GM13976 (cell line): Measurements from ENCODE around the gene XAB2.

Experiments
- DNase-seq: peaks from one replicate; pipeline ENCODE4 v3.0.0; 2012; ENCODE audit warnings: low spot score
- in situ Hi-C: fragments of 300-500 bp; cut with MboI; formaldehyde crosslinking; loops from one replicate; pipeline ENCODE4 v1.12.0; 2022; ENCODE audit warnings: low sequenced_read_pairs, mixed read lengths, inconsistent platforms; ENCODE audit not compliant: unreplicated experiment
- TF ChIP-seq, protein P1 (sequence below): IDR thresholded peaks from 2 replicates; pipeline ENCODE4 v1.5.1; 2012; ENCODE audit warnings: borderline replicate concordance, mild to moderate bottlenecking; ENCODE audit not compliant: insufficient read depth; ENCODE audit errors: extremely low read depth, missing control alignments, control extremely low read depth

Gene XAB2

GRCh38 chr19:7629347-7630054 lies at the start of gene XAB2, which contains the start of gene PET100:
Gene XAB2 (minus strand): TSS chr19:7629545. CDS start chr19:7629527, 18 bp downstream.
Gene PET100 (plus strand): TSS chr19:7629793. CDS start chr19:7629834, 41 bp downstream.
- DNase-seq = peak; percentile 99
- in situ Hi-C loops = no loop called here
- TF ChIP-seq, protein P1, sequence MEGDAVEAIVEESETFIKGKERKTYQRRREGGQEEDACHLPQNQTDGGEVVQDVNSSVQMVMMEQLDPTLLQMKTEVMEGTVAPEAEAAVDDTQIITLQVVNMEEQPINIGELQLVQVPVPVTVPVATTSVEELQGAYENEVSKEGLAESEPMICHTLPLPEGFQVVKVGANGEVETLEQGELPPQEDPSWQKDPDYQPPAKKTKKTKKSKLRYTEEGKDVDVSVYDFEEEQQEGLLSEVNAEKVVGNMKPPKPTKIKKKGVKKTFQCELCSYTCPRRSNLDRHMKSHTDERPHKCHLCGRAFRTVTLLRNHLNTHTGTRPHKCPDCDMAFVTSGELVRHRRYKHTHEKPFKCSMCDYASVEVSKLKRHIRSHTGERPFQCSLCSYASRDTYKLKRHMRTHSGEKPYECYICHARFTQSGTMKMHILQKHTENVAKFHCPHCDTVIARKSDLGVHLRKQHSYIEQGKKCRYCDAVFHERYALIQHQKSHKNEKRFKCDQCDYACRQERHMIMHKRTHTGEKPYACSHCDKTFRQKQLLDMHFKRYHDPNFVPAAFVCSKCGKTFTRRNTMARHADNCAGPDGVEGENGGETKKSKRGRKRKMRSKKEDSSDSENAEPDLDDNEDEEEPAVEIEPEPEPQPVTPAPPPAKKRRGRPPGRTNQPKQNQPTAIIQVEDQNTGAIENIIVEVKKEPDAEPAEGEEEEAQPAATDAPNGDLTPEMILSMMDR = no peak

- TF ChIP-seq, protein P1 = no peak
- DNase-seq = no peak
- in situ Hi-C loops = no loop called here
Observed at GRCh38 chr19:7677669-7678311, 48.4 kb upstream of the XAB2 start.

- no peak for DNase-seq
- in situ Hi-C loops = no loop called here
- TF ChIP-seq, protein P1 = no peak
Observed at GRCh38 chr19:7676854-7677253, 47.5 kb upstream of the XAB2 start, which contains the start of gene MCEMP1. Gene MCEMP1 (plus strand): TSS chr19:7677090. CDS start chr19:7677121, 31 bp downstream.

GRCh38 chr19:7676376-7676775 lies 47.0 kb upstream of the XAB2 start:
- in situ Hi-C loops = no loop called here
- TF ChIP-seq, protein P1 = no peak
- no peak for DNase-seq

DNA sequence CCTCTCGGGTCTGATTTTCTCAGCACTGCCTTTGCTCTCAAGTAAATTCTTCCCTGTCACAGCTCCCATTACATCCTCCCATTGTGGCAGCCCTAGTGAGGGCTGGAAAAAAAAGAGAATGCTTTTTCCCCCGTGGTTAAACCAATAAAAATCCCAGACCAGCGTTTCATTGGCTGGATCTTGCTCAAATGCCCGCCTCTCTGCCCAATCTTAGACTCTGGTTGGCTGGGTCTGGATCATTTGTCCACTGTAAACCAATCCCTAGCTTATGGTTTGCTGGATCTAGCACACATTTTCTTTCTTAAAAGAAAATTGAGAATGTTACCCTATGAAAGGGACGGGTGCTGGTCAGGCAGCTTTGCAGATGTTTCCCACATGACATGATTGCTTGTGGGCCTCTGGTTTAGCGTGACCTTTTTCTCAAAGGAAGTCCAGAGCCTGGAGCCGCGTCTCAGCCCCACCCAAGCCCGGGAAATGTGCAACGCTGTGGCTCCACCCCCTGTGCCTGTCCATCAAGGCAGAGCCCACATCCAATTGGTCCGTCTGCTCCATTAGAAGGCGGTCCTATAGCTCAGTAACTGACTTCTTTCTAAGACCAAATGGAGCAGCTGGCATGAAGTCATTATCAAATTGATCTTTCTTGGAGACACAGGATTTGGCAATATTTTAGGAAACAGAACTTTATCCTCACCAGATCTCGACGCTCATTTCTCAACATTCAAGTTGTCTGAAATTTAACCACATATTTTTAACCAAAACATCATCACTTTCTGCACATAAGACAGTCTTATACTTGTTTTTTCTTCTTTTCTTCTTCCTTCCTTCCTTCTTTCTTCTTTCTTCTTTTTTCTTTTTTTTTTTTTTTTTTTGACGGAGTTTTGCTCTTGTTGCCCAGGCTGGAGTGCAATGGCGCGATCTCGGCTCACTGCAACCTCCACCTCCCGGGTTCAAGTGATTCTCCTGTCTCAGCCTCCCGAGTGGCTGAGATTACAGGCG lies 45.0 kb upstream of the XAB2 start:
- in situ Hi-C loops = loop anchor here (25.0 kb wide), 1 partner anchor 312 kb away; no protein-coding TSS in a partner anchor
- TF ChIP-seq, protein P1 = no peak
- peak; percentile 64 for DNase-seq

GRCh38 chr19:7672522-7672921 lies 43.2 kb upstream of the XAB2 start:
- TF ChIP-seq, protein P1 = no peak
- DNase-seq = no peak
- in situ Hi-C loops = loop anchor here (25.0 kb wide), 1 partner anchor 310 kb away; no protein-coding TSS in a partner anchor
